ENCODE measurements around the gene PPME1.

PPME1 gene

DNA sequence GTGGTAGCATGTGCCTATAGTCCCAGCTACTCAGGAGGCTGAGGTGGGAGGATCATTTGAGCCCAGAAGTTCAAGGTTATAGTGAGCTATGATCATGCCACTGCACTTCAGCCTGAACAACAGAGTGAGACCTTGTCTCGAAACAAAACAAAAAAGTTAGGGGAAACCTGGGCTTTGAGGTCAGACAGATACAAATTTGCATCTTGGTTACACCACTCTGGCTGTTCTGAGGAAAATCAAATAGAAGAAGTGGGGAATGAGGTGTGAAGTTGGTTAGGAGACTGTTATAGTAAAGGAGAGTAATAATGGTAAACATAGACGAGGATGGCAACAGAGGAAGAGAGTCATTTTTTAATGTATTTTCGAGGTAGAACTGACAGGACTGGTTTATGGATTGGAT is 62.6 kb downstream of the PPME1 start:
- no peak for DNase-seq

DNA sequence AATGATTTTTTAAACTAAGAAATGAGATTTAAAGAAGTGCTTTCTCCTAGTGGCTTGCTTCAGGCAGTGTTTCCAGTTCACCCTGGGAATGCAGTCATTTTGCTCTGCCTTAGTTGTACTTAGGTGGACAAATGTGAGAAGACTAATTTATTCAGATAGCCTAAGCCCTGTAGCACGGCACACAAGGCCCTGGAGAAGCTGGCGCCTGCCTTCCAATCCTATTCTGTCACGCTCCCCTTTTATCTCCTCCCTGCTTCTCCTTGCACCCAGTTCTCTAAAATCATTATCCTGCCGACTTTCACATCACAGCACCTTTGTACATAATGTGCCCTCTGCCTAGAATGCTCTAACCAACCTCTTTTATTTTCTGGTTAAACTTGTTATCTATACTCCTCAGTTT is 64.0 kb downstream of the PPME1 start:
- DNase-seq: no peak

DNA sequence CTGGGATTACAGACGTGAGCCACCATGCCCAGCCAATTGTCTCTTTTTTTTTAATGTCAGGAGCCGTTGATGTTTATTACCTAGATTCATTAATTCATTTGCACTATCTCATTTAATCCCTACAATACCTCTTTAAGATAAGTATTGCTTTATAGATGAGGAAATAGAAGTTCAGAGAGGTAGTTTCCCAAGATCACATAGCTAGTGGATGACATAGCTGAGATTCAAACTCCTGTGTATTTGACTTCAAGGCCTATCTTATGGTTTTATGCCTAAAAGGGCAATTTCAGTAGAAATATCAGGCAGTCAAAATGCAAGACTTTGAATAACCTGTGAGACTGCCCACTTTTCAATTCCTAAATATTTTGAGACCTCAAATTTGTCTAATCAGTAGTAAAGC is 66.5 kb downstream of the PPME1 start:
- DNase-seq: no peak

DNA sequence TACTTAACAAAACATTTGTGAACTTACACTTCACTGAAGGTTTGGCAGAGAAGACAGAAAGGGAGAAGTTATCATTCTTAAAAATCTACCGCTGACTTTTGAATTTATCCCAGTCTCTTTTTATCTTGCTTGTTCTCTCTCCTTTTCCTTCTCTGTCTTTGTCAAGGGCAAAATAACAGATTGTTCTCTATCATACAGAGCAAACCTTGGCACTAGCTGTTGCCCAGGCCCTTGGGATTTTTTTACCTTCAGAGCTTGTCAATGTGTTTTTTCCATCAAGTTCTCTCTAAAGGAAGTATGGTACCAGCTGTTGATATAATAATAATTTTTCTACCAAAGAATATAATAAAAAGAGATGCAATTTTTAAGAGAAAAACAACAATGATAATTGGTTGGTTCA is 67.2 kb downstream of the PPME1 start:
- DNase-seq: peak; percentile 25

DNA sequence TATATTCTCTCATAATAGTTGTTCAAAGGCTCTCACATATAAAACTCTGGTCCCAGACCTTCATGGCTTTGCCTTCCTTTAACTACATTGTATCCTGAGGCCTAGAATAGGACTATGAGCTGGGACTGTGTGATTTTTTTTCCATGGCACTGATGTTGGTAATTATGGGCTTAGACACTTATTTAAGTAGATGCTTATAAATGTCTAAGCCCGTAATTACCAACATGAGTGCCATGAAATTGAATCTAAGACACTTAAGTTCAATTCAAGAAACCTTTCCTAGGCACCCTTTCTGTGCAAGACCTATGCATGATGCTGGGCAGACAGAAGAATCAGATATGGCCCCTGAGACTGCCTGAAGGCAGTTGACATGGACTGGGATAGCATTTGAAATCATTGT is 77.4 kb downstream of the PPME1 start:
- DNase-seq: no peak

DNA sequence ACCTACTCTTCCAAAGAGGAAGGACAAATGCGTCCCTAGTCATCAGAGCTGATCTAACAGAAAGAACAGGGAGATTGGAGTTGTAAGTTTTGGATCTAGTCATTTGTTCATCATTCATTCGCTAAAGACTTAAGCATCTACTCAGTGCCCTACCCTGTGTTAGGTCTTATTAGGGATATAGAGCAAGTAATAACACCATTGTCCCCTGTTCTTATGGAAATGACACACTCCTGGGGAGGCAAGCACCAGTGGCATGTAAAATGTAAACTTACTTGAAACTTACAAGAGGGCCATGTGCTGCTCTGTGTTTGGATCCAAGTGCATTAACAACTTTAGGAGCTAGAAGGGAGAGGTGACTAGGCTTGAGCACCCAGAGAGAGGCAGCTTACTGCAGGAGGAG is 78.4 kb downstream of the PPME1 start:
- no peak for DNase-seq

DNA sequence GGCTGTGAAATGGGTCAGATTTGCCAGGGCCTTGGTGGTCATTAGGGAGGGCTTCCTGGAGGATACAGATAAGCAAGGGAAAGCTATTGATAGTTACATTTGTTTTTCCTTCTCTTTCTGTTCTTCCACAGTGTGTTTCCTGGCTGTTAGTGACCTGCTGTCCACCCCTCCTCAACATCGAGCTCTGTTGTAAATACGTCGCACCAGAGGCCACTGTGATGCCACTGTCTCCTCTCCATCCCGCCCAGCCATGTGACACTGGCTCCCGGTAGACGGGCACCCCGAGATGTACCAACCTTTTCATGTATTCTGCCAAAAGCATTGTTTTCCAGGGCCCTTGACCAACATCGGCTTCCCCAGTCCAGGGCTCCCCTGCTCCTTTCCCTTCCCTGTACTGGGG is 82.3 kb downstream of the PPME1 start:
- DNase-seq: no peak

DNA sequence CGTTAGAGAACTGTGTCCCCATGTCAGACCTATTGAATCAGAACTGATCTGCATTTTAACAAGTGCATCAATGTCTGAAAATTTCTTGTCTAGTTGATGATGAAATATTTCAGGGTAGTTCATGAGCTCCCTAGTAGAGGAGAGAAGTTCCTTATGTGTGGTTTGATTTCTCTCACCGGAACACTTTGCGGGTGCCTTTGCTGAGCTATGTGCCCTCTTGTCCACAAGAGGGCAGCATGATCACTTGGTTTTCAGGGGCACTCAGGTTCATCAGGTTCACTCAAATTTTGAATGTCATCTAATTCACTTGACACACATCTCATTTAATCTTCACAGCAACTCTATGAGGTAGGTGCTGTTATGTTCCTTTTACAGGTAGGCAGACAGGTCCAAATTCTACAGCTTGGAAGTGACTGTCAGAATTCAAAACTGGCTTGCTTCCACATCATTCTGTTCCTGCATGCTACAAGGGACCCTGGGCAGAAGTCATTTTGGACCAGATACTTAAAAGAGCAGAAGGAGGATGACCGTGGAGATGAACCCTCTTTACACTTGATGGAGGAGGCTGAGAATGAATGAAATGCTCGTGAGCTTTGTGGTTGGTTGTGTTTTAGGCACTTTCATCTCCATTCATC is 84.8 kb downstream of the PPME1 start:
- DNase-seq: peak; percentile 37

DNA sequence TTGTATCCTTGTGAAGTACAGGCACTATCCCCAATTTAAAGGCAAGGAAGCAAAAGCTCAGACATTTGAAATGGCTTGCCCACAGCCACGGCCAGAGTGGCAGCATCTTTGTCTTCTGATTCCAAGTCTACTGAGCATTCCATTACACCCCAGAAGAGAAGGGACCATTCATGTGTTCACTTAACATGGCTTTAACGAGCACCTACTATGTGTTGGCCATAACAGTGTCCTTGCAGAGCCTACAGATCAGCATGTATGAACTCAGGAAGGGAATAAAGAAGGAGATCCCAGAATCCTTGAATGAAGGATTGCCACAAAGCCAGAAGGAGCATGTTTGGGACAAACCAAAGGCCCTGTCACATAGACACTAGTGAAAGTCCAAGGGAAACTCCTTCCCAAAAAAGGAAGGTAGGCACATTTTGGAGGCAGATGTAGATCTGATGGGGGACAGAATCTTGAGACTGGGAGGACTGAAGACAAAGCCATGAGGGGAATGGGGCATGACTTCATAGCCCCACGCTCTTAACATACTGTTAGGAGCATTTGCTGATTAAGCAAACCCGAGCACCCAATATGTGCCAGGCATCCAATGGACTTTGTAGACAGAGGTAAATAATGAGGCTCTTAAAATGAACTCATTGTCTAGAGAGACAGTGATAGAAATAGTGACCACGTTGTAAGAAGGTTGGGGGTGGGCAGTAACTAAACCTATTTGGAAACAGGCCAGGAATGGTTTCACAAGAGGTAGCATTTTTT is 85.5 kb downstream of the PPME1 start:
- DNase-seq: no peak

DNA sequence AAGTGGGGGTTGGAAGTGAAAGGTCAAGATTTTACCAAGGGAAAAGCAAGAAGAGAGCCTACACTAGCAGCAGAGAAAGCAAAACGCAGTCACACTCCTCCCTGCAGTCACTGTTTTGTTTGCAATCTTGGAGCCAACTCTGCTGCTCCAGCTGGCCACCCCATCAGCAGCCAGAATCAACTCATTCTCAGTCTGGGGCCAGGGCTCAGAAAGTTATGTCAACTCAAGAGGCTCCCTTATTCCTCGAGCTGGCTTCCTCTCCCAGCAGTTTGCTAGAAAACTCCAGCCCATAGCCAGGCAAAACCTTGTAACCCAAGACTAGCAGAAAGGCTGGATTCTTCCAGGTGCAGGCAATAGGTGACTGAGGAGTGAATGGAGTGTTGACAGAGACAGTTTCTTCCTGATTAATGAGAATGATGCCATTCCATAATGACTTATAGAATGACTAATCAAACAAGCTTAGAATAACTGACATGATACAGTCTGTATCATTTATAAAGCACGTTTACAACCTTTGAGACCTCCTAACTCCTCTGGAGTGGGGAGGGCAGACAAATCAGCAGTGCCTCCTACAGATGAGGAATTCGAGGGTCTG is 87.0 kb downstream of the PPME1 start:
- DNase-seq: no peak

DNA sequence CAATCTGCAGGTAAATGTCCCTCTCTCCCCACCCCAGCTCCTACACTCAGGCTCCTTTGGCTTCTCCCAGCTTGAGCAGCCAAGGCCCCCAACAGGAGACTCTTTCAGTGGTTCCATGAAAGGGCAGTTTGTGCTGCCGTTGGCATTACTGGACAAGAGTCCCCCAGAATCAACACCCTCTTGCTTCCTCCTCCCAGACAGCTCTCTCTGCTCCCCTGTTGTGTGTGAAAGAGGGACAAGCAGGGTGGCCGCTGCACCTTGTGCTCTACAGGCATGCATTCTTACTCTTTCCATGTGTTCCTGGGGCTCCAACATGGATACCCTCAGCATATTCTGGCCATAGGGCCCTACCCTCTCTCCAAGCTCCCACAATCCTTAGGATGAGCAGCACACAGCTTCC is 91.6 kb downstream of the PPME1 start:
- no peak for DNase-seq

DNA sequence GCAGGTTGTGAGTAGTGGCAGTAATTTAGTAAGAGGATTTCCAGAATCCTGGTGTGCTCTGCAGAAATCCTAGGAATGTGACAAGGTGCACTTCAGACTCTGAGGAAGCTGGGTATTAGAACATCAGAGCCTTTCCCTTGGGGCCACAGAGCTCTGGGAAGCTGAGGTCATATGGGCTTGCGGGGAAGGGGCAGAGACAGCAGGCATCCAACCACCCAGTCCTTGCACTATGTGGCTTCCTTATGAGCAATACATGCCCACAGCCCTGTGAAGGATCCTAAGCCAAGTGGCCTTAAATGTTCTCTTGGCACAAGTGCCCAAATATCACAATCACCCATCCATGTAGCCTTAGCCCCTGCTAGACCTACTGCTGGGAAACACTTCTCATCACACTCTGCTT is 94.2 kb downstream of the PPME1 start:
- DNase-seq: no peak

DNA sequence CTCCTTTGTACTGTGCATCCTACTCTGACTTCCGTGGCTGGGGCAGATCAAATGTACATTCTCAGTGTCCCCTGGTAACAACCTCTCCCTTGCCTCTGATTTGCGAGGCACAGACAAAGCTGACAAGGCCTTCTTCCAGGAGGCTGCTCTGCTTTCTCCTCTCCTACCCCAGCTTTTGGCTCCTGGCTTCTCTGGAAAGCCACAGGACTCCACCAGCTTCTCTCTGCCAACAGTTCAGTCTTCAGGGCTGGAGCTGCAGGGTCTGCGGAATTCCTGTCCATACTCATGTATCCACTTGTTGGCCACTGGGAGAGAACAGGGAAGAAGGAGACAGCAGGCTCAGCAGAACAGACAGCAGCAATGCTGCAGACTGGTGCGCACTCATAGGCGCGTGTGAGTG is 95.9 kb downstream of the PPME1 start:
- DNase-seq: no peak

DNA sequence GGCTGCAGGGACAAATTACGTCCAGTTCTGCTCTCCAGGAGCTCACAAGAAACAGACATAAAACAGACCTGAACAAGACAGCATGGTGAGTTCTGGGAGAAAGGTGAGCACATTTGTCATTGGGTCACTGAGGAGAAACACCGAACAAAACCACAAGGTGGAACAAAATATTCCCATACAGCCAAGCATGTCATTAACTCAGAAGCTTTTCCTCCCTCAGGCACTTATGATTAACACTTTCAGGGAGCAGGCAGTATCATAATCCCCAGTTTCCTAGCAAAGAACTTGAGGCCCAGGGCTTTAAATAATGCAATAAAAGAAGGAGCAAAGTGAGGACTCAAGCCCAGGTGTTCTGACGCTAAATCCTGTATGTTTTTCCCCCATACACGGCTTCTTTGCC is 97.4 kb downstream of the PPME1 start:
- no peak for DNase-seq

DNA sequence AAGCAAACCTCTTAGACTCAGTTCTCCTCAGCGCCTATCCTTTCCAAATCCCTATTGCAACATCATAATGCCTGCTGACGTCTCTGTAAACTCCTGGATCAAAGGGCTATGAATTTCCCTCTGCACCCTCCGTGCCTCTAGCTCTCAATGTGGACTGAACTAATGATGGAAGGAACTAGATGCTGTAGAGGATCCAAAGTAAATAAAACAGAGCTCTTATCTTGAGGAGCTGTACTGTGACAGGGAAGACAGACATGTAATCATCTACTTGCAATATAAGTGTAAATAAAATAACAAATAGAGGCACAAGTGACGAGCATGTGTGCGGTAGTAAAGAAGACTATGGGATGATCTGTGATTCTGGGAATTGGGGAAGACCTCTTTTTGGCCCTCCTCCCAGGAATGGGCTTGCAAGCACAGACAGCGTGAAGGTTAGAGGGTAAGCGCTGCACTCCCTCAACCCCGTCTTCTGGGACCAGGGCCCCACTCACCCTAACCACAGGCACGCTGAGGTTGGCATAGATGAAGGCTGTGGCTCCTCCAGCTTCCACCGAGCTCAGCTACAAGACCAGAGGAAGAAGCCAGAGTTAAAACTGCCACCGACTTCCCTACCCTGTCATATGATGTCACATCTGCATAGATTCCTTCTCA is 98.2 kb downstream of the PPME1 start:
- no peak for DNase-seq

DNA sequence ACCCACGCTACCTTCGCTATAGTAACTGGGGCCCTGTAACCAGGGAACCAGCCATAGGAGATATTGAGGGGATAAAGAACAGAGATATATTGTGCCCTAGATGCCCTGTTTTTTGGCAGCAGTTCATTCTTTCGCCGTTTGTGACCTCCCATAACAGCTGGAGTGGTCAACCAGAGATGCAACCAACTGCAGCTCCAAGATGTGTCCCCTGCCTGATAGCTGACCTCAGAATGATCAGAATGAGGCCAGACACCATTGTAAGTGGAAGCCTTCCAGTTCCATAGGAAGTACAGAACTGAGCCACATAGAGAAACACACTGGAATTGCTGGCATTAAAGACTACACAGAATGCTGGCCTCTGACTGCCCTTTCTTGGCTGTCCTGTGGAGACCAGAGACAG is 101.2 kb downstream of the PPME1 start:
- no peak for DNase-seq

DNA sequence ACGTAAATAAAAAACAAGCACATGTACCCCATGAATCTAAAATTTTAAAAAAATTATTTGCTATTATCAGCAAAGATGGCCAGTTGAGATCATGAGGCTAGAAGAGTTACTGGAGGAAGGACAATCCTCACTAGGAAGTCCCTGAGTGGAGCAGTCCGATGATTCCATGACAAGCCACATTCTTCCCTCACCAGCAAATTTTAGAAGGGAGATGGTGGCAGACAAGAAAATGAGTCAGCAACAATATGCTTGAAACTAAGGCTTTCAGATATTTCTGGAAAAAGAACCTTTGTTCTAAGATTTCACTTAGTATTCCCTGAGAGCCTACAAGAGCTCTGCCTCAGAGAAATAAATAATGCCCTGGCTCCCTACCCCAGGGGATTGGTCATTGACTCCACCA is 105.5 kb downstream of the PPME1 start:
- DNase-seq: no peak

DNA sequence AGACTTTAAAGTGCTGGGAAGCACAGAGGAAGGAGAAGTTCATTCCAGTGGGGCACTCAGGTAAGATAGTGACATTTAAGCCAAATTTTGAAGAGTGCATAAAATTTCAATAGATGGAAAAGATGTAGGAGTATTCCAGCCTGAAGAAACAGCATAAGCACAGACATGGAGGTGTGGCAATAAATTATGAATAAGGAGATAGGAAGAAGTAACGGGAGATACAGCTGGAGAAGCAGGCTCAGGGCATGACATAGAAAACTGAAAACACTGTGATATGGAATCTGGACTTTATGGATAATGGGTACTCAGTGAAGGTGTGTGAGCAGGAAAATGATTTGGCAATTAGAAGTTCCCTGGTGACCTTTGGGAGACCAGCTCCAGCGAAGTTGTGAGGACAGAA is 107.0 kb downstream of the PPME1 start:
- DNase-seq: no peak

DNA sequence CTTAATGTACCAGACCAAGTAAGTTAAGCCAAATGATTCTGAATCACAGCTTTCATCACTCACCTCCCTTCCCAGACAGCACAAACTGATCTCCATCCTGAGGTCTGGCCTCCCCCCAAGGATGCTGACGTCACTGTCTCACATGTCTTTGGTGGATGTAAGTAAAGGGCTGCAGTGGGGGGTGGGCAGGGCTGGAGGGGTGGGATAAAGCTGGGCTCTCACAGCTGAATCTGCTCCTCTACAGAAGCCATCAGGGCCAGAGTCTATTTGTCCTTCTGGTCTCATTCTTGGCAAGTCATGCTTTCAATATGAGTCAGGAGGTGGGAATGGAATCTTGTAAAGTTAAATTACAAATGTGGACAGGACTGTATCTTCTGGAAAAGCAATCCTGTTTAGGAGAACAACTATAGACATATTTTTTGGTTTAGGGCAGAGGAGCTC is 107.7 kb downstream of the PPME1 start:
- no peak for DNase-seq

DNA sequence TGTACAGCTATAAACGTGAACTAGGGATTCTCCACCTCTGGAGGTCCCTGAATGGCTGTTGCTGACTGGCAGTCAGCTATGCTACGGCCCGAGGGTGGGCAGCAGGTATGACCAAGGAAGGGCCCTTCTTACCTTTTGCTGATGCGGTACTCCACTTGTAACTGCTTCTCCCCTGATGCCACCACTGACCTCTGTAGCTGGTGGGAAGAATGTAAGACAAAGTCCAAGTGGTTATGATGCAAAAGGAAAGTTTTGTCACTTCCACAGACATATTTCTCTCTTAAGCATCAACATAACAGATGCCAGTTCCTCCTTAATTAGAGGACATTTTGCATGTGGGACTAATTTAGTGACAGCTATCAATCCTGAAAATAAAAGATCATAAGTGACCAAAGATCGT is 108.2 kb downstream of the PPME1 start:
- no peak for DNase-seq

DNA sequence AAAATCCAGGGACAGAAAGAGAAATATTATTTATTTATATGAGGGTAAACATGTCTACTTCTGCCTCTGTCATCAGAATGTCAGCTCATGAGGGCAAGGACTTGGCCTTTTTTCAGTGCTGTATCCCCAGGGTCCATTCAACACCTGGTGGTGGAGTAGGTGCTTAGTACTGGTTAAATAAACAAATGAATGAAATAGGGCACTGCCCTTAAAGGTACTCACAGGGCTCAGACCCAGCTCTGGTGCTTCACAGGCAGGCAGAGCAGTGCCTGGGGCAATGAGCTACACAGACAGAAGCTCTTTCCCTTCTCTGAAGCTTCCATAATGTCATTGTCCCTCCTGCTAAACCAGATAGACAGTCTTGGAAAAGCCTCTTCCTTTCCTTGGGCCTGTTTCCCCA is 109.4 kb downstream of the PPME1 start:
- no peak for DNase-seq

DNA sequence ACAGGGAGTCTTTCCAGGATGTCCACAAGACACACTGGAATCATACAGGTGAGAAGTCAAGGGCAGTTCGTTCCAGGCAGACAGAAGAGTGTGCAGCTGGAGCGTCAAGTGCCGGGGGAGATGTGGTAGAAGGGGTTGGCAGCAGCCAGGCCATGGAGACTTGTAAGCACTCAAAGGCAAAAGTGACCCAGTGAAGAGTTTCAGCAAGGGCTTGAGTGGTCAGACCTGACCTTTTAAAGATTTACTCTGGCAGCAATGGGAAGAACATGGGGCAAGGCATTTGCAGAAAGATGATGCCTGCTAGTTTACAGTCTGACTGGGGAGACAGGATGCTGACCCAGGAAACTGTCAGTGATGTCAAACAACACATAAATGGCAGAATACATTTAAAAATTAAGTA is 111.3 kb downstream of the PPME1 start:
- DNase-seq: no peak

DNA sequence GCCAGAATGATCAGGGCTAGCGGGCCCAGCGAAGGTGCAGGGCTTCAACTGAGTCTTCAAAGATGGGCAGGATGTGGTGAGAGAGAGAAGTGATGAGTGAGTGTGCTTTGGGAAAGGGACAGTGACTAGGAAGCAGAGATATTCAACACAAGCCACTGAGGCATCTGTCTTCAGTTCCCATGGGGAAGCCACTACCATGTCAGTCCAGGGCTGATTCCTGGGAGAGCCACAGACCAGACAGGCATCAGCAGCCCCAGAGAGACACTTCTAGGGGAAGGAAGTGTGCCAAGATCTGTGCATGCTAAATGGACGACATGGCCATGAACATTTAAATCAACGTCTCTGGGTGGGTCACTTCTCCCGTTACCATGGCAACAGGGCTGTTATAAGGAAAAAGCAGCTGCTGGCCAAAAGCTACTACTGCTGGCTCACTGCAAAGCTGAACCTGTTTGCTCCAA is 111.9 kb downstream of the PPME1 start:
- DNase-seq: no peak

DNA sequence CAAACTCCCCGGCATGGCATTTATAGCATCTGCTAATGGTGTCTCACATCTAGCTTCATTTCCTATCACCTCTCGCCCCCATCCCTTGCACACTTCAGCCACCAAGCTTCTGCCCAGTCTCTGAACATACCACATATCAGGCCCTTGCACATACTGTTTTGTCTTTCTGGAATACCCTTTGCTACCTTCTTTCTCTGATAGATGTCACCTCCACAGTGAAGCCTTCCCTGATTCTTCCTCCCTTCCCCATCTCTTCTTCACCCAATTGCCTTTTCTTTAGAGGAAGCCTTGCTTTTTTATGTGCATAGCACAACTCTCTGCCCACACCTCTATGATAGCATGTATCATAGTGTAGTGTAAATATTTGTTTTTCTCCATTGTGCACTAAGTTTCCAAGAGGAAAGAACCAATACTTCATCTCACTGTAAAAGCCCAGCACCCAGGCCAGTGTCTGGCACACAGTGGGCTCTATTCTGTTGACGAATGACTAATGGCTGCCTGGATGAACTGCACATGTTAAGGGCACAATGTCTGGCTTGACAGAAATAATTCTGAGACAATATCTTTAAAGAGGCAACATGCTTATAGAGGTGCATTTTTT is 112.6 kb downstream of the PPME1 start:
- DNase-seq: no peak
